T-helper 9 cell (primary cell): ENCODE data around the gene FRMPD4.
"Not testable (repeated sequence)": the region's sequence is repeated elsewhere in the genome, so short reads cannot be mapped to it uniquely, and the experiment has no call there.

Experiments used
- DNase-seq: peaks from one replicate; pipeline ENCODE4 v3.0.0-alpha.2; 2020

The FRMPD4 gene

DNA sequence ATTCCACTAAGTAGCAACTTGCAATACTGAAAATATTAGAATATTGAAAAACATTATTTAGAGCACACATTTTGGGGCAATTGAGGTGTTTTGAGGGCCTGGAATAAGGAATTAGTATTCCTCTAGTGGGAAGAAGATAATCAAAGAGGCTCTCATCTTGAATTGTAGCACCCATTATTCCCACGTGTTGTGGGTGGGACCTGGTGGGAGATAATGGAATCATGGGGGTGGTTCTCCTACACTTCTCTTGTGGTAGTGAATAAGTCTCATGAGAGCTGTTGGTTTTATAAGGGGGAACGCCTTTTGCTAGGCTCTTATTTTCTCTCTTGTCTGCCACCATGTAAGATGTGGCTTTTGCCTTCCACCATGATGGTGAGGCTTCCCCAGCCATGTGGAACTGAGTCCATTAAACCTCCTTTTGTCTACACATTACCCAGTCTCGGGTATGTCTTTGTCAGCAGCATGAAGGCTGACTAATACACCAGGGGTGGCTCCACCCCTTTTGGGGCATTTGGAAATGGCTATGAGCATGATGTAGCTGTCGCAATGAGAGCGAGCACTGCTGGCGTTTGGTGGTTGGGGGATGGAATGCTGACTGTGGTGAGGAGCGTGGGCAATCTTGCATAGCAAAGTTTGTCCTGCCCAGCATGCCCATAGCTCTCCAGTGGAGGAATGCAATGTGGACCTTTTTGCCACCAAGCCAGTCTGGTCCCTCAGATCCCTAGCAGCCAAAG is 308.2 kb downstream of the FRMPD4 start:
- no peak for DNase-seq

DNA sequence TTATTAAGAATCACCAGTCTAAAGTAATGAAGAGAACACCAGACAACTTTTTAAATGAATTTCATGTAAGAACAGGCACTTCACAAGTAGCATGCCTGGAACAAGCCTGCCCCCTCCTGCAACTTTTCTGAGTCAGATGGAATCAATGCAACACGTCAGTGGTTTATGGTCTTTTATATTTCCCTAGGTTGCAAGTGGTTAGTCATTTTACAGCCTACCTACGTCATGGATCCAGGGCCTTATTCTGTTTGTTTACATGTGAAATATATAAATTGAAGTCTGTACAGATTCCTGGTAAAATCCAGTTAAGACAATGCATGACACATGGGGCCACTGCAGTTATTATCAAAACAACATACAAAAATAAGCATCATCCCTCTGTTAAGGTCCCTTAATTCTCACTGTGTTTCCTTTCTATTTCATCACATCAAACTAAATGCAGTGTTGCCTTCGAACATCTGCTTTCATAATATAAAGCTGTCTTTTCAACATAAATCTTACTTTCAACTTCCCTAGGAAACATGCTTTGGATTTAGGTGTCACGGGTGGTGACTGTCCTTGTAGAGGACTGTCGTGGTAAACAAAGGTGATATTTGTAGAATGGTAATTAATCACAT is 309.3 kb downstream of the FRMPD4 start:
- no peak for DNase-seq

DNA sequence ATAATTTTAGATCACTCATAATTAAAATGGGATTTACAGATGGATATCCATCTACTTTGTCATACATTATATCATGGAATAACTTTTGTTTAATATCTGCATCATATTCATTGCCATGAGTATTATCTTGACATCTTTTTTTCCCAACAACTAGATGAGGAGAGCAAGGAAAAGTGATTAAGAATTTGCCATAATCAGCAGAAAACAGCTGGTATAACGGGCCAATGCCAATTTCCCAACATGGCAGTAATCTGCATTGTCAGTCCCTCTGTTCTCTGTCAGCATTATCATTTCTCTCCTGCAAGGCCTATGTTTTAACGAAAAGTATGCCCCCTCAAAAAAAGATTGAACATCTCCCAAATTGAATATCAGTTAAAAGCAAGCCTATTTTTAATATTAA is 314.0 kb downstream of the FRMPD4 start:
- no peak for DNase-seq

DNA sequence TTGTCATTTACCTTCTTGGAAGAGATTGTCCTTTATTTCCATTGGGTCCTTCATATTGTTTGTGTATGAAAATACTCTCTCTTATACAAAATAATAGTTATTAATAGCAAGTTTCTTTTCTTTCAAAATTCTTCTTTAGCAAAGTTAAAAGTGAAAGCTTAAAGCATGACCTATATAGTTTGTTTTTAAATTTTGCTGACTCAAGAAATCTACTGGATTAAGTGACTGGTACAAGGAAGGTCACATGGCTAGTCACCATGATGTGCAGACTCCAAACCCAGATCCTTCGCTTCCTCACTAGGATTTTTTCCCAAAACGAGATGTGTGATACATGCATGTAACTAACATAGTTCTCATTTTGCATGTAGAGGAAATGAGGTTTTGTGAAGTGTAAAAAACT is 322.7 kb downstream of the FRMPD4 start:
- no peak for DNase-seq

DNA sequence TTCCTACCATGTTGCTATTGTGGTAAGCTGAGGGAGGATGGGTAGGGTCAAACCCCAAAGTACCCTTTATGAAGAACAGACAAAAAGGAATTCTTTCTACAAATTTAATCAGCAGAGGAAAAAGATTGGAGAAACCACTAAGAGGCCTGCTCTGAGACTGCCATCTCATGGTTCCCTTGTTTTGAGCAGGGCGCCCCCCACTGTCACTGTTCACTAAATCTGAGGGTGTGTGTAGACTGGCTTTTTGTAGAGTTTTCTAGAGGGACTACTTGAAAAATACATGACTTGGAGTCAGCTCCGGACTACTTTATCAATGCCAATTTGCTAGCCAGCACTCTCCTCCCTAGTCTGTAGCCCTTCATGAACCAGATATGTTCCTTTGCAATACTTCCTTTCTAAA is 324.8 kb downstream of the FRMPD4 start:
- DNase-seq = no peak

DNA sequence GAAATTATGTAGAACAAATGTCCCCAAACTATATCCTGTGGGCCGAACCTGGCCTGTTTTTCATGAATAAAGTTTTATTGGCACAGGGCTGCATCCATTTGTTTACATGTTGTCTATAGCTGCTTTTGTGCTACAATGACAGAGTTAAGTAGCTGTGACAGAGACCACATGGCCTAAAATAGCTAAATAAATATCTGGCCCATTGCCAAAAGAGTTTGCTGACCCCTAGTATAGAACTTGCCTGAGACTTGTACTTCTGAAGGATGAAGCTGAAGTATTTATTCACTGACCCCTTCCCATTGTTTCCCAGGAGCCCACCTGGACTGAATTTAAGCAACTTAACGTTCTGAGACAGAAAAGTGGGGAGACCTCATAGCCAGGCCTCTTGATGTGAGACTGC is 325.6 kb downstream of the FRMPD4 start:
- DNase-seq = no peak

DNA sequence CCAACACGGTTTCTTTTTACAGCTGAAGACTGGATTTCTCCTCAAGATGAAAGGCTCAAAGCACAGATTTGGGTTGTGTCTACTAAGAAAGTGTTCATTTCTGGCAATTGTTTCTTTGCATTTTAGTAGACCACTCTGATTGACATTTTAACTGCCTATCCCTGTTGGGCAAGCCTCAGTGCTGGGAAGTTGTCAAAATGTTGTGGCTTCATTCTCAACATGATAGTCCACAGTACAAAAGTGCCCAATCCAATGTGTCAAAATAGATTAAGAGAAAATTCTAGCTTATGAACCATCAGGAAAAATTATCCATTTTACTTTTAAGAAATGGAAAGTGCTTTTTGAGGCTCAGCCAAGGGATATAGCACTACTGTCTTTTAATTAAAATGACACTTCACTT is 329.0 kb downstream of the FRMPD4 start:
- no peak for DNase-seq

DNA sequence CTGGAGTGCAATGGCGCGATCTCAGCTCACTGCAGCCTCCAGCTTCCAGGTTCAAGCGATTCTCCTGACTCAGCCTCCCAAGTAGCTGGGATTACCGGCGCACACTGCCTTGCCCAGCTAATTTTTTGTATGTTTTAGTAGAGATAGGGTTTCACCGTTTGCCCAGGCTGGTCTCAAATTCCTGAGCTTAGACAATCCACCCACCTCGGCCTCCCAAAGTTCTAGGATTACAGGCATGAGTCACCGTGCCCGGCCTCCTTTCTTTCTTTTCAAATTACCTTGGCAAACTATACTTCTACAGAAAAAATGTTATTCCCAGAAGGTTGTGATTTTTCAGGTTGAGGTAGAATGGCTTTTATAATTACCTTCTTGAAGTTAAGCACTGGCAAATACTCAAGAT is 331.0 kb downstream of the FRMPD4 start:
- DNase-seq = no peak

DNA sequence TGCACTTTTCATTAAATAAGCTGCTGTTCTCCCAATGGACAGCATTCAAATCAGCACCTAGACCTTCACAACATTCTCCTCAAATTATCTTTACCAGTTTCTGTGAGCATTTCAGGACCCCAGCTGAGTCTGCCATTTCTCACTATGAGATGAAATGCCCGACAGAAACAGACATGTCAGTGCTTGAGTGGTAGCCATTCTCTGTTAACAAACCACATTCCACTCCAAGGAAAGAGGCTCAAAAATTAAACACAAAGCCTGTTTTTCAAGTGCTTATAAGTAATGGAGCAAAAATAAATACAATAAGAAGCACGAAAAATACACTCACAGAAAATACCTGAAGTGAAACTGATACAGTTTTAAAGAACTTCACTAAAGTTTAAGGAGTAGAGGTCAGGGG is 332.8 kb downstream of the FRMPD4 start:
- DNase-seq = no peak

DNA sequence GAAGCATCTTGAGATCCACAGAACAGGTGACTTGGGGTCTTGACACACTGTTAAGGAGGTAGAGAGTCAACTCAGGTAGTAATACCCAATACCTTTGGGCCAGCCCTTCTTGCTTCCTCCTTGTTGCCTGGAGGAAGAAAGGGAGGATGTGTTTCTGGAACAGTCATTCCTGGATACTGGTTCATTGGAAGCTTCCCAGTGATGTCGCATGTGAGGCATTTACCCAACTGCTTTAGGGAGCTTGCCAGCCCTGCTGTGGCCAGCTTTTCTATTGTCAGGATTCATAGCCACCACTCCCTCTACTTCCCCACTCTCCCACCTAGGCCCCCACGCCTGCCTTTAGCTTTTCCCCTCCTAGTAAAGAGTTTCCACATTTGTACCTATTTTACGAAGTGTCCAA is 342.7 kb downstream of the FRMPD4 start:
- no peak for DNase-seq

DNA sequence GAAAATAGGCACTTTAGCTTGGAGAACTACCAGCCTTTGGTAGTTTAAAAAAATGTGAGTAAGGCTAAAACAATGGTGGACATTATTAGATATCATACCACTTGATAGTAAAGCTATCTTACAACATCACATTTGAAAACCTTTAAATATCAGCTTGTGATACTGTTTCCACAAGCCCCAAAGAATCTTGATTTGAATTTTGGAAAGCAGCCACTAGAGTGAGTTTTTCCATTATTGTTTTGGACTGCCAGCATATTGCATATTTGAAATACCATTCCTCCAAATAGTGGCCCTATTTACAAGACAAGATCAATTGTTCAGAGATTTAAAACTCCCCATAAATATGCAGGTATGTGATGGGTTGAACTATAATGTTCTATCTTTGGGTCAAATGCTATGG is 349.9 kb downstream of the FRMPD4 start:
- no peak for DNase-seq

DNA sequence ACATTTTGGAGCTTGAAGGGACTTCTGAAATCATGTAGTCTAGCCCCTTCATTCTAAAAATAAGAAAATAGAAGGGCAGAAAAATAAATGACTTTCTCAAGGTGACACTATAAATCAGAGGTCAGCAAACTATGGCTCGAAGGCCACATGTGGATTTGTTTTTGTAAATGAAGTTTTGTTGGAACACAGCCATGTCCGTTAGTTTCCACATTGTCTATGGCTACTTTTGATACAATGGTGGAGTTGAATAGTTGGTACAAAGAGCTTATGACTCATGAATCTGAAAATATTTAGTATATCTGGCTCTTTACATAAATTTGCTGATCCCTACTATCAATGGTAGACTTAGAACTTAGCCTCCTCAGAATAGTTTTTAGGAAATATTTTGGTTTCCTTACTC is 350.5 kb downstream of the FRMPD4 start:
- no peak for DNase-seq

DNA sequence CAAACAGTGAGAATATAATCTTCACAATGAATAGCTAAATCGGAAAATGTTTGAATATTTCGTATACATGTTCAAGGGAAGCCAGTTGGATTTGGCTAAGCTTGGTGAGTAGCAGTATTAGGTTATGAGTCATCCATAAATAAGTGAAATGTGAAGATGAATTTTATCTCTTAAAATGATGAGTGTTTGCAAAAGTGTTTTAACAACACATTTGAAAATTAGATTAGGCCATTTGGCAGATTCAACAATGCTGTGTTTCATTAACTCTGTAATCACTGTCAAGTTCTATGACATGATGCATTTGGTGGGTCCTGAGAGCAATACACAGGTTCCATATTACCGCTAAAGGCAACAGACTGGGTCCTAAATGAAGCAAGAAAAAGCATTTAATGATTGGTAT is 351.1 kb downstream of the FRMPD4 start:
- DNase-seq = no peak

DNA sequence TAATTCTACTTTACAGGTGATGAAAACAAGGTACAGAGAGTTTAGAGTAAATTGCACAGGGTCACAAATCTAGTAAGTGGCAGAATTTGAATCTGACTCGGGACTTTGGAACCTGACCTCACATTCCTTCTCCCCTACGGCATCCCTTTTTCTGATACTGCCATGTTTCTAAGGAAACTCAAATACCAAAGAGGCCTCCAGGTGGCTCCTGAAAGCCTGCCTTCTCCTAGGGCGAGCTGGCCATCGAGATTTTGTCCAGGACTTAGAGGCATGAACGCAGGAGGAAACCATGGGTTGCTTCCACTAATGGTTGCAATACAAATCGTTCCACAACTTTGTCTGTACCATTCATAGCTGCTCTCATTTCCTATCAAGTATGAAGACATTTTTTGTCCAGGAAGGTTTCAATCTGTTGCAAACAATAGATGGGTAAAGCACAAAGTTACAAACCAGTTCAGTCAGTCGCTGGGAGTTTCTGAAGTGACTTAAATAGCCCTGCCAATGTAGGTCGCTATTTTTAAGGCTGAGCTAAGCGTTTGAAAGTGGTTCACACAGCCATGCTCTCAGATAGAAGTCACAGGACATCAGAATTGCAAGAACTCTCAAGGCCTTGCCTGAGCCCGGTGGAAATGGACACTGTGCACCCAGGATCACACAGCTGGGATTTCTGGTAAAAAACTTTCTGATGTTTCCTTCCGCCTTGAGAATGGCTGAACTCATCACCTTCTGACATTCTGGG is 356.3 kb downstream of the FRMPD4 start:
- DNase-seq = no peak

DNA sequence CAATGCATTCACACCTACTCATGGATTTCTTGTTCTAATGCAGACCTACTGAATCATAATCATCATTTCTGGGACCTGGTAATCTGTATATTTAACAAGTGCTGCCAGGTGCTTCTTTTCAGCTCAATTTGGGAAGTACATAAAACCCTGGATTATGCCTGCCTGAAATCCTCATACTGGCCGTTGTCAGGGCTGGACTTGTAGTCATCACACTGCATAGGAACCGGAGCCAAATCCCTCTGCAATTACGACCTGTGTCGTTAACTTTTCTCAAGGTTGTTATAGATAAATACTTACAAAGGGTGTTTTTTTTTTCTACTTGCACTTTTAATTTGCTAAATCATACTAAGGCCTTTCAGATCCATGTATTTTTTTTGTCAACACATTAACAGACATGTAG is 358.1 kb downstream of the FRMPD4 start:
- DNase-seq = no peak

DNA sequence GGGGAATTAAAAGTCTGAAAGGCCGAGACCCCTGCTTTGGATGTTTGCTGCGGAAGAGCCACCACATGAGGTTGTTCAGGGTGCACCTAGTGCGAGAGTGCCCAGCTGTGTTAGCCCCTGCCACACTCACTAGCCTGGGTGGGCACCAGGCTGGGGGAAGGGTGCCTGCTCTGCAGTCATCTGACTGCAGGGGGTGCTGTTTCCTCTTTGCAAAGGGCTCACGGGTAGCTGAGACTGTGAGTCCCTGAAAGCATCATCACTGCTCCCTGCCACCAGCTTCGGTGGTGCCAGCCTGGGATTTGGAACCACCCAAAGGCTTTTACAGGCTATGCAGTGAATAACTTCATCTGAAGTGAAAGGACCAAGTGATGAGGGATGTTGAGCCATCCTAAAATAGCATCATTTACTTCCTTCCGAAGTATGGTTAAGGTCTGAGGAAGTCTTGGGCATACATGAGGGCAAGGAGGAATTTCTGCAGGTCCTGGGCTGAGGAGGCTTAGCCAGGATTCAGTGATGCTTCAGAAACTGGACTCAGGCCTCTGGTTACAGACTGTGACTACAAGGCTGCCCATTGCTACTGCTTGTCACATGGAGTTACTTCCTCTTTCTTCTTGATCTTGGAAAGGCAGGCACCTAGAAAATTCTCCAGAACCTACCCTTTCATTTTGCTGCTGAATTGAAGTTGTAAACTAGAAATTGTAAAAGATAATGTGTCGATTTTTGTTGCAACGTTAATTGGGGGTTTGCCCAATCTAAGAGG is 359.7 kb downstream of the FRMPD4 start:
- no peak for DNase-seq

DNA sequence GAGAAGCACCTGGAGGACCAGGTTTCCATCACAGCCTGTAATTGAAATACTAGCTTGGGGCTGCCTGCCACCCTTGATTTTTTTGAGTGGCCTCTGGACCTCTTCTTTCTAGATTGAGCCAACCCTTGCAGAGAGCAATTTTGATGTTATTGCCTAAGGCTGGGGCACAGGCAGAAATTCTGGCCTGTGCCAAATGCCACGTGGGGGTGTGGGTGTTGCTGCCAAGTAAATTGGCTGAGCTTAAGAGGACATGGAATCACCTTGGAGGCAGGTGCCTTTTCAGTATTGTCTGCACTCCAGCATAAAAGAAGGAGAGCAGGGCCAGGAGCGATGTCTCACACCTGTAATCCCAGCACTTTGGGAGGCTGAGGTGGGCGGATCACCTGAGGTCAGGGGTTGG is 366.9 kb downstream of the FRMPD4 start:
- no peak for DNase-seq

DNA sequence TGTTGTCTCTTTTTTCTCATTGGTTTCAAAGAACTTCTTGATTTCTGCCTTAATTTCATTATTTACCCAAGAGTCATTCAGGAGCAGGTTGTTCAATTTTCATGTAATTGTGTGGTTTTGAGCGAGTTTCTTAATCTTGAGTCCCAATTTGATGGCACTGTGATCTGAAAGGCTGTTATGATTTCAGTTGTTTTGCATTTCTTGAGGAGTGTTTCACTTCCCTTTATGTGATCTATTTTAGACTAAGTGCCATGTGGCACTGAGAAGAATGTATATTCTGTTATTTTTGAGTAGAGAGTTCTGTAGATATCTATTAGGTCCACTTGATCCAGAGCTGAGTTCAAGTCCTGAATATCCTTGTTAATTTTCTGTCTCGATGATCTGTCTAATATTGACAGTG is 377.1 kb downstream of the FRMPD4 start:
- not testable (repeated sequence) for DNase-seq

DNA sequence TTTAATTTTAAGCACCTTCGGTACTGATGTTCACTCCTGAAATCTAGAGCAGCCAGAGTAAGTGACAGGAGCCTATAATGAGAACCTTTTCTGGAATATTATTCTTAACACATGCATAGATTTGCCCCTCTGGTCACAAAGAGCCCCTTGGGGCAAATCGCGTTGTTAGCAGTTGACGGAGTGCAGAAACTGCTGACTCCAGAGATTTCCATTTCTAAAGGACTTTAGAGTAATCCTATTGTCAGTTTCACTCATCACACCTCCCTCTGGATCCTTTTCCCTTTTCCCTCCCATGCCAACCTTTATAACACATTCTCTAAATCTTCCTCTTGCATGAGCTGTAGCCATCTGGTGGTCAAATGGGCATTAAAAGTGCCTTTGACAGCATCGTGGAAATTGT is 388.0 kb downstream of the FRMPD4 start:
- no peak for DNase-seq

DNA sequence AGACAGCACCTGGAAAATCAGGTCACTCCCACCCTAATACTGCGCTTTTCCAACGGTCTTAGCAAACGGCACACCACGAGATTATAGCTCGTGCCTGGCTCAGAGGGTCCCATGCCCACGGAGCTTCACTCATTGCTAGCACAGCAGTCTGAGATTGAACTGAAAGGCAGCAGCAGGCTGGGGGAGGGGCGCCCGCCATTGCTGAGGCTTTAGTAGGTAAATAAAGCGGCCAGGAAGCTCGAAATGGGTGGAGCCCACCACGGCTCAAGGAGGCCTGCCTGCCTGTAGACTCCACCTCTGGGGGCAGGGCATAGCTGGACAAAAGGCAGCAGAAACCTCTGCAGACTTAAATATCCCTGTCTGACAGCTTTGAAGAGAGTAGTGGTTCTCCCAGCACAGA is 399.8 kb downstream of the FRMPD4 start:
- not testable (repeated sequence) for DNase-seq

DNA sequence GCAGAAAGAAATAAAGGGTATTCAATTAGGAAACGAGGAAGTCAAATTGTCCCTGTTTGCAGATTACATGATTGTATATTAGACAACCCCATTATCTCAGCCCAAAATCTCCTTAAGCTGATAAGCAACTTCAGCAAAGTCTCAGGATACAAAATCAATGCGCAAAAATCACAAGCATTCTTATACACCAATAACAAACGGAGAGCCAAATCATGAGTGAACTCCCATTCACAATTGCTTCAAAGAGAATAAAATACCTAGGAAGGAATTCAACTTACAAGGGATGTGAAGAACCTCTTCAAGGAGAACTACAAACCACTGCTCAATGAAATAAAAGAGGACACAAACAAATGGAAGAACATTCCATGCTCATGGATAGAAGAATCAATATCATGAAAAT is 404.0 kb downstream of the FRMPD4 start:
- not testable (repeated sequence) for DNase-seq

DNA sequence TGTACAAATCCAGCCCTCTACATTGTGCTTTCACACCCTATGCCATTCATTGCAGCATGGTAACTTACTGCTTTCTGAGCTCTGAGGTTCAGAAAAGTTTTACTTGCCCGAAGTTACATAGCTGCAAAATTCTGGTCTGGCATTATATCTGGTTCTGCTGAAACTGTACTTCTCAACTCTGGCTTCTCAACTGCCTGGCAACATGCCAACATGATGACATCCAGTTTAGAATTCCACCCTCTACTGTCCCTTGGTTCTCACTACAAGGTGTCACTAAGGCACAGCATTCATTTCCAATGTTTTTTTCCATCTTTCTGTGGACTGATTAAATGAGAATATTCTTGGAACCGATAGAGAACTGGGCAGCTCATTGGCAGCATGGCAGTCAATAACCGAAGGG is 410.1 kb downstream of the FRMPD4 start:
- DNase-seq = no peak

DNA sequence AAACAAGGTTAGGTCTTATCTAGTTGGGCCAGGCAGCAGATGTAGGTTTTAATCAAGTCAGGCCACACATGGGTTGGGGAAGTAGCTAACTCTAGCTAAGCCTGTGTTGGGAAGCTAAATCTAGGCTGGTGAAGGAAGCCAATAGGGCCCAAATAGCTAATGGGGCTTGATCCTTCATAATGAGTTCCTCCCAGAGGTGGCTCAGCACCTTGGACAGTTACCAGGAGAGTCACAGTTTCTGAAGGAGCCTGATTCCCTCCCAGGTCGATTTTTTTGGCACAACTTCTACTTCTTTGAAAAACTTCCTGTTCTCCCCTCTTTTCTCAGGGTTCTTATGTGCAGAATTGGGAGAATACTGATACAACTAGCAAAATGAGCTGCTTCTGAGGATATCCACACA is 410.5 kb downstream of the FRMPD4 start:
- no peak for DNase-seq

DNA sequence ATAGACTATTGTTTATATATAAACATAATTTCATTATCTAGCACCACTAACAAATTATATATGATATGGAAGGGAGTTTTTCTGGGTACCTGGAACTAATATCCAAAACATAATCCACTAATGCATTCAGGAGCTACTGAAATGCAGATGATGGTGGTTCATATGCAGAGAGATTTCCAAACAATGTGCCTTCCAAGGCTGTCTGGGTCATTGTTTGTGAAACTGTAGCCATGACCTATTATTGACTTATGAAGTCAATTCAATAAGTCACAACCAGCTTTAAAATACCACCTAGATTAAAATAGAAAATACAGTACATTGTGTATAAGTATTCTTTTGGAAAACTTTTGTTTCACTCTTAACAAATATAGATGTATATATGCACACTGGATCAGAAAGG is 415.9 kb downstream of the FRMPD4 start:
- DNase-seq = no peak
